GM12801 (cell line): Measurements from ENCODE around the gene IL23A.

Source experiments
- TF ChIP-seq, protein P1 (sequence below): IDR thresholded peaks from one replicate; pipeline ENCODE4 v1.5.1; 2011; ENCODE audit warnings: control low read depth; ENCODE audit not compliant: insufficient read length; ENCODE audit errors: extremely low read depth

IL23A gene

DNA sequence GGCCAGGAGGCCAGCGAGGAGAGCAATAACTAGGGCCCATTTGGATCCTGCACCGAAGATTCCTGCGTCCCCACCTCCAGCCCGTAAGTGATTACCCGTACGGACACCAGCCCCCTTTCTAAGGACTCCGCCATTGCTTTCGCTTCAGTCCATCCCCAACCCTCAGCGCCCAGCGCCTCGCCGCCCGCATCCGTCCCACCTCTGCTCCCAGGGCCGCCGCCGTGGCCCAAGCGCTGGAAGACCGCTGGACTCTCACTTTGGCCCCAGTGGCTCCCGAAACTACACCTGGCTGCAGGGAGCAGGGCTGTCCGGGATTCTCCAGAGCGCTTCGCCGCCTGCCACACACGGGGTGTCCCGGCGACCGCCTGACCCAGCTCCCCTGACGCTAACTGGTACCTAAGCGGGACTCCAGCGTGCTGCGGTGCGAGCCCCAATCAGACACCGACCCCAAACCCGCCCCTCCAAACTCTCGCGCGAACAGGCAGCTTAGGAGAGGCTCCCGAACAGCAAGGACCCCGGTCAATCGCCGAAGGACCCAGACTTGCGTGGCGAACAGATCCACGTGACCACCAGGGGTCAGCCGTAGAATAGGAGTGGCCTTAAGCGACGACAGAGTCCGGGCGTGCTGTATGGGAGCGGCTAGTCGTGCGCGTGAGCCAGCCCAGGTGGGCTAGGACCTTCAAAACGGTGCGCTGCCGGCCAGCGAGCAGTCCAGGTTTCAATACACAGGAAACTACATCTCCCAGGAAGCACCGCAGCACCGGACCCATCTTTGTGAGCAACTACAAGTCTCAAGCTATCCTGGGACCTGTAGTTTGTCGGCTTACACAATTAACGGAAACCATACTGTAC is 22.8 kb upstream of the IL23A start, which contains the start of gene CNPY2:
TSS of gene CNPY2 (minus strand) at position 367 of the 852 bp plus-strand sequence. CDS start 771 bp downstream, outside the sequence.
- TF ChIP-seq, protein P1, sequence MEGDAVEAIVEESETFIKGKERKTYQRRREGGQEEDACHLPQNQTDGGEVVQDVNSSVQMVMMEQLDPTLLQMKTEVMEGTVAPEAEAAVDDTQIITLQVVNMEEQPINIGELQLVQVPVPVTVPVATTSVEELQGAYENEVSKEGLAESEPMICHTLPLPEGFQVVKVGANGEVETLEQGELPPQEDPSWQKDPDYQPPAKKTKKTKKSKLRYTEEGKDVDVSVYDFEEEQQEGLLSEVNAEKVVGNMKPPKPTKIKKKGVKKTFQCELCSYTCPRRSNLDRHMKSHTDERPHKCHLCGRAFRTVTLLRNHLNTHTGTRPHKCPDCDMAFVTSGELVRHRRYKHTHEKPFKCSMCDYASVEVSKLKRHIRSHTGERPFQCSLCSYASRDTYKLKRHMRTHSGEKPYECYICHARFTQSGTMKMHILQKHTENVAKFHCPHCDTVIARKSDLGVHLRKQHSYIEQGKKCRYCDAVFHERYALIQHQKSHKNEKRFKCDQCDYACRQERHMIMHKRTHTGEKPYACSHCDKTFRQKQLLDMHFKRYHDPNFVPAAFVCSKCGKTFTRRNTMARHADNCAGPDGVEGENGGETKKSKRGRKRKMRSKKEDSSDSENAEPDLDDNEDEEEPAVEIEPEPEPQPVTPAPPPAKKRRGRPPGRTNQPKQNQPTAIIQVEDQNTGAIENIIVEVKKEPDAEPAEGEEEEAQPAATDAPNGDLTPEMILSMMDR, result no peak

GRCh38 chr12:56317675-56318074 is 21.0 kb upstream of the IL23A start:
- TF ChIP-seq, protein P1, result no peak

DNA sequence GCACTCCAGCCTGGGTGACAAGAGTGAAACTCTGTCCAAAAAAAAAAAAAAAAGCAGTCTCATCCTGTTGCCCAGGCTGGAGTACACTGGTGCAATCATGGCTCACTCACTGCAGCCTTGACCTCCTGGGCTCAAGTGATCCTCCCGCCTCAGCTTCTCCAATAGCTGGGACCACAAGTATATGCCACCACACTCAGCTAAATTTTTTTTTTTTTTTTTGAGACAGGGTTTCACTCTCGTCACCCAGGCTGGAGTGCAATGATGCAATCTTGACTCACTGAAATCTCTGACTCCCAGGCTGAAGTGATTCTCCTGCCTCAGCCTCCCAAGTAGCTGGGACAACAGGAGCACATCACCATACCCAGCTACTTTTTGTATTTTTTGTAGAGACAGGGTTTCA is 17.7 kb upstream of the IL23A start:
- TF ChIP-seq, protein P1, result no peak

DNA sequence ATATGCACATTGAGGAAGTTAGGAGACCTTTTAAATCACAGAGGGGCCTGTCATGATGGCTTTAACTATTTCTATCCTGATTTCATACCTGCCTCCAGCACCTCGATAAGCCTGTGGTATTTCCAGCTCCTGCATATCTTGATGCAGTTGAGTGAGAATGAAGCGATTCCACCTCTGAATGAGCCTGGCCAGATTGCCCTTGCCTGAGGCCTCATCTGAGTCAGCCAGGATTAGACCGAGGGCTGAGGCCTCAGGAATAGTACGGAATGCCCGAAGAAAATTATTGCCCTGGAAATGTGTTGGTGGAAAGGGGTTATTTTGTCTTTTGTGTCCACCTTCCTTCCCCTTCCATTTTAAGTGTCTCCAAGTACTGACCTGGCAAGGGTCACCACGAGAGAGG is 14.5 kb upstream of the IL23A start:
- TF ChIP-seq, protein P1, result no peak

GRCh38 chr12:56326126-56326525 is 12.6 kb upstream of the IL23A start:
- TF ChIP-seq, protein P1, result no peak

DNA sequence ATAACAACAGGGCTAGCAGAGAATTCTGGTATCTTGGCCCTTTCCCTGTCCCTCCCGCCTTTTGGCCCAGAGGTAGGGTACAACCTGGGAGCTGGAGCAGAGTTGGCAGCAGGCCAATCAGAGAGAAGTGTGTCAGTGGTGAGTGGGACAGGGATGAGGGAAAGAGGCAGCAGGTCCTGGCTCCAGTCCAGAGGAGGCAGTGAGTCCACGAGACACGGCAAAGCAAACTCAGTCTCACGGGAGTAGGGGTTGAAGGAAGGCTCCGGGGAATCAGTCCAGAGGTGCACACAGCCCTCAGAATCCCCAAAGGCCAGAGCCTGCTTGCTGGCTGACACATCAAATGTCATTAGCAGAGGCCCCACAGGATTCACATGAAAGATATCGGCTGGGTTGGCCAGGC is 12.2 kb upstream of the IL23A start:
- TF ChIP-seq, protein P1, result no peak

DNA sequence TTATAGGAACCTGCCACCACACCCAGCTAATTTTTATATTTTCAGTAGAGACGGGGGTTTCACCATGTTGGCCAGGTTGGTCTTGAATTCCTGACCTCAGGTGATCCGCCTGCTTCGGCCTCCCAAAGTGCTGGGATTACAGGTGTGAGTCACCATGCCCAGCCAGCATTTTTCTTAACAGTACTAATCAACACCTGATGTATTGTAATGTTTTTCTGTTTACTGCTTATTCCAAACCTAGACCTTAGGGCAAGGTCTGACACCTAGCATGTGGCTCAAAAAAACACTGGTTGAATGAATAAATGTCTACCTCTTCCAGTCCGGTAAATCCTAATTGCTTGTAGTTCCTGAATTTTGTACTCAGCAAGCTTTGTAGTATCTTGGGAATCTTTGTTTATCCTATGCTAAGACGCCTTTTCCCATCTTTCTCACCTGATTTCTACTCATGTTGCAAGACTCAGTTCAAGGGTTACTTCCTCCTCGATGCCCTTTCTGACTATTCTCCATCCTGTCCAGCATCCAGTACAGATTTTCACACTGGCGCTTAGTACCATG is 7.7 kb upstream of the IL23A start:
- TF ChIP-seq, protein P1, result no peak
